Panc1 (cell line): ENCODE data around the gene KCTD15.

ENCODE experiments used
- POLR2AphosphoS5 ChIP-seq: IDR thresholded peaks from 2 replicates; pipeline ENCODE4 v1.6.1; 2012; ENCODE audit warnings: mild to moderate bottlenecking, low read depth, low read length, moderate library complexity
- TCF7L2 ChIP-seq: IDR thresholded peaks from 2 replicates; pipeline ENCODE4 v1.6.1; 2011; ENCODE audit warnings: mild to moderate bottlenecking, low read depth, low read length, inconsistent platforms

- TF ChIP-seq TCF7L2 (no peak), POLR2AphosphoS5 (no peak)
These were observed 20.8 kb upstream of the KCTD15 start for GRCh38 chr19:33775731-33776487.
